Stimulated activated naive CD4-positive, alpha-beta T cell treated with Interleukin-2 at 50 U/mL for 16 hours (primary cell): ENCODE data around the gene ATP2B3.
A peak's percentile ranks its signal among the peaks of the same experiment; 100 is the strongest.

Experiments used
- DNase-seq: peaks from one replicate; lab custom pipeline; 2025; lab: John Stamatoyannopoulos, UW

Gene ATP2B3

GRCh38 chrX:153571534-153571908 lies 54.1 kb downstream of the ATP2B3 start:
- DNase-seq: no peak

GRCh38 chrX:153572601-153573000 lies 55.2 kb downstream of the ATP2B3 start:
- DNase-seq: no peak

GRCh38 chrX:153573984-153574383 lies 56.5 kb downstream of the ATP2B3 start:
- DNase-seq: no peak

GRCh38 chrX:153576239-153576870 lies 58.9 kb downstream of the ATP2B3 start:
- DNase-seq: no peak

GRCh38 chrX:153576961-153577360 lies 59.5 kb downstream of the ATP2B3 start:
- no peak for DNase-seq

GRCh38 chrX:153578200-153578835 lies 60.9 kb downstream of the ATP2B3 start:
- DNase-seq: no peak

GRCh38 chrX:153578889-153579288 lies 61.4 kb downstream of the ATP2B3 start:
- no peak for DNase-seq

- DNase-seq: no peak
These were observed 63.4 kb downstream of the ATP2B3 start for GRCh38 chrX:153580700-153581386.

GRCh38 chrX:153582896-153583295 lies 65.5 kb downstream of the ATP2B3 start:
- DNase-seq: peak; percentile 53

GRCh38 chrX:153583433-153583832 lies 66.0 kb downstream of the ATP2B3 start:
- no peak for DNase-seq

GRCh38 chrX:153585827-153586226 lies 68.4 kb downstream of the ATP2B3 start:
- DNase-seq: no peak

- DNase-seq: no peak
These were observed 69.9 kb downstream of the ATP2B3 start for GRCh38 chrX:153587342-153587741.

GRCh38 chrX:153588021-153588781 lies 70.8 kb downstream of the ATP2B3 start:
- DNase-seq: no peak

- DNase-seq: no peak
These were observed 71.5 kb downstream of the ATP2B3 start for GRCh38 chrX:153588782-153589446.

- no peak for DNase-seq
These were observed 73.8 kb downstream of the ATP2B3 start for GRCh38 chrX:153590961-153591956.

- DNase-seq: no peak
These were observed 74.8 kb downstream of the ATP2B3 start for GRCh38 chrX:153592091-153592833.

- no peak for DNase-seq
These were observed 75.7 kb downstream of the ATP2B3 start for GRCh38 chrX:153592966-153593688.

GRCh38 chrX:153593811-153594500 lies 76.5 kb downstream of the ATP2B3 start:
- DNase-seq: no peak

GRCh38 chrX:153595387-153595786 lies 77.9 kb downstream of the ATP2B3 start:
- DNase-seq: no peak
